Body of pancreas (tissue), 4 donors: ENCODE measurements around the gene PHF19. TPM values are rescaled to one million over a fixed set of nuclear protein-coding genes. Genes with fewer than 3 reads are reported as not detected.

Source experiments
- ATAC-seq: fragments of 150-250 bp; one replicate; pipeline ENCODE4 v1.9.1; 2016
- DNase-seq, 4 donors: peaks; one replicate each; pipeline ENCODE4 v3.0.0-alpha.2; 2019
- H3K27ac ChIP-seq, 4 donors: fragments of 200-600 bp; sonication (generic); 1 replicate in 3 of 4; 2 replicates in 1 of 4; pipeline versions ENCODE4 v1.5.1 to v1.6.1; 2016 to 2019; ENCODE audit warnings: mild to moderate bottlenecking in 1 of 4, mixed read lengths in 1 of 4, moderate library complexity in 1 of 4
- H3K27me3 ChIP-seq, 2 donors: fragments of 200-600 bp; sonication (generic); one replicate each; pipeline ENCODE4 v1.6.0; 2016; ENCODE audit warnings: mild to moderate bottlenecking in 1 of 2
- H3K36me3 ChIP-seq, 2 donors: fragments of 200-600 bp; sonication (generic); replicated peaks in 1 of 2; 2 replicates each; pipeline ENCODE4 v1.5.1; 2016; ENCODE audit warnings: low read depth in 2 of 2; ENCODE audit not compliant: insufficient read depth in 1 of 2
- H3K4me1 ChIP-seq: fragments of 200-600 bp; sonication (generic); one replicate; pipeline ENCODE4 v1.6.0; 2016
- H3K4me3 ChIP-seq, 2 donors: fragments of 200-600 bp; sonication (generic); 1 replicate in 1 of 2; 2 replicates in 1 of 2; pipeline ENCODE4 v1.5.1; 2016 to 2019
- H3K9me3 ChIP-seq, 3 donors: fragments of 200-600 bp; sonication (generic); 1 replicate in 2 of 3; 2 replicates in 1 of 3; pipeline ENCODE4 v1.5.1; 2016
- POLR2A ChIP-seq, 3 donors: fragments of 450-650 bp; IDR thresholded peaks; one replicate each; pipeline ENCODE4 v1.6.1; 2016; ENCODE audit warnings: antibody characterized with exemption in 3 of 3, mild to moderate bottlenecking in 2 of 3
- intact Hi-C: fragments of 100-400 bp; cut with DNase I; formaldehyde crosslinking; loops from one replicate; pipeline ENCODE4 v1.15.1; 2023
- total RNA-seq, 2 donors: library from RNA; depleted of rRNA; stranded (reverse); fragments of >200 nt; gene quantifications; one replicate each; pipeline ENCODE4 v1.1.0, GENCODE V29; 2016
- TF ChIP-seq, protein P1 (sequence below), 7 experiments: fragments of 450-650 bp in 4 of 7; fragments of 200-600 bp in 3 of 7; sonication (generic) in 3 of 7; IDR thresholded peaks; one replicate each; pipeline ENCODE4 v1.5.1; 2016 to 2019; ENCODE audit warnings: antibody characterized with exemption in 7 of 7

PHF19 gene
- total RNA-seq, 2 donors from 2014 or later: 5.4 to 6.9 TPM

DNA sequence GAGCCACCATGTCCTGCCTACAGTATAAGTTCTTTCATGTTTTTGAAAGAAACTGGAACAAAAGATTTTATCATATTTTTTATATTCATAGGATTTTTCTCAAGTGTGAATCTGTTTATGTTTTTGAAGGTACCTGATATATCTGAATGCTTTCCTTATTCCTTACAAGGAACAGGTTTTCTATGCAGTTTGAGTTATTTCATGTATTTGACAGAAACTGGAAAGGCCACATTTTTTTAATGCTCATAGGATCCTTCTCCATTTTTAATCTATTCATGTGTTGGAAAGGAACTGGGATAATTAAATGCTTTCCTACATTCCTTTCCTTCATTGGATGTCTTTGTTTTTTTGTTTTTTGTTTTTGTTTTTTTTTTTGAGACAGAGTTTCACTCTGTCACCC lies 68.1 kb downstream of the PHF19 start:
- Histone ChIP-seq H3K36me3 (no peaks in the 10 kb centered on the region), H3K4me3 (no peak overlapping the region), H3K27me3 (no peaks in the 10 kb centered on the region), H3K9me3 (peaks cover 0 to 4% (median 0%) of the 10 kb centered on the region in 3 donors), H3K4me1 (no peaks in the 10 kb centered on the region), H3K27ac (no peak overlapping the region)
- intact Hi-C loops: no loop called here
- DNase-seq (no peak), ATAC-seq (no peak)
- TF ChIP-seq POLR2A (IDR thresholded peaks at IDR 0.05): no peak
- TF ChIP-seq, protein P1, sequence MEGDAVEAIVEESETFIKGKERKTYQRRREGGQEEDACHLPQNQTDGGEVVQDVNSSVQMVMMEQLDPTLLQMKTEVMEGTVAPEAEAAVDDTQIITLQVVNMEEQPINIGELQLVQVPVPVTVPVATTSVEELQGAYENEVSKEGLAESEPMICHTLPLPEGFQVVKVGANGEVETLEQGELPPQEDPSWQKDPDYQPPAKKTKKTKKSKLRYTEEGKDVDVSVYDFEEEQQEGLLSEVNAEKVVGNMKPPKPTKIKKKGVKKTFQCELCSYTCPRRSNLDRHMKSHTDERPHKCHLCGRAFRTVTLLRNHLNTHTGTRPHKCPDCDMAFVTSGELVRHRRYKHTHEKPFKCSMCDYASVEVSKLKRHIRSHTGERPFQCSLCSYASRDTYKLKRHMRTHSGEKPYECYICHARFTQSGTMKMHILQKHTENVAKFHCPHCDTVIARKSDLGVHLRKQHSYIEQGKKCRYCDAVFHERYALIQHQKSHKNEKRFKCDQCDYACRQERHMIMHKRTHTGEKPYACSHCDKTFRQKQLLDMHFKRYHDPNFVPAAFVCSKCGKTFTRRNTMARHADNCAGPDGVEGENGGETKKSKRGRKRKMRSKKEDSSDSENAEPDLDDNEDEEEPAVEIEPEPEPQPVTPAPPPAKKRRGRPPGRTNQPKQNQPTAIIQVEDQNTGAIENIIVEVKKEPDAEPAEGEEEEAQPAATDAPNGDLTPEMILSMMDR (IDR thresholded peaks at IDR 0.05): no peak

DNA sequence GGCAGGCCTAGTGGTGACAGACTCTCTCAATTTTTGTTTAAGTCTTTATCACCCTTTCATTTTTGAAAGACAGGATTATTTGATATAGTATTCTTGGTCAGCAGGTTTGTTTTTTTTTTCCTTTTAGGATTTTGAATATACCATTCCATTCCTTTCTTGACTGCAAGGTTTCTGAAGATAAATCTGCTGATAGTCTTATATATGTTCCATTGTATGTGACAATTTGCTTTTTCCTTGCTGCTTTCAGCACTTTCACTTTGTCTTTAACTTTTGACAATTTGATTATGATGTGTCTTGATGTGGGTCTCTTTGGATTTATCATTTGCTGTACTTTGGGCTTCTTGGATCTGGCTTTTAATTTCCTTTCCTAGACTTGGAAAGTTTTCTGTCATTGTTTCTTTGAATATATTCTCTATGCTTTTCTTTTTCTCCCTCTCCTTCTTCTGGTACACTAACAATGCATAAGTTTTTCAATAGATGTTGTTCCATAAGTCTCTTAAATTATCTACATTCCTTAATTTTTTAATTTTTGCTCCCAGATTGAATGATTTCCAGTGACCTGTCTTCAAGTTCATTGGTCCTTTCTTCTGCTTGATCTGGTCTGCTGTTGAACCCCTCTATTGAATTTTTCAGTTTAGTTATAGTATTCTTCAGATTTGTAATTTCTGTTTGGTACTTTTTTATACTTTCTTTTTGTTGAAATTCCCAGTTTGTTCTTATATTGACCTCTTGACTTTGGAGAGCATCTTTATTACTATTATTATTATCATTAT lies 69.2 kb downstream of the PHF19 start:
- Histone ChIP-seq H3K36me3 (no peaks in the 10 kb centered on the region), H3K4me3 (no peak overlapping the region), H3K27me3 (no peaks in the 10 kb centered on the region), H3K9me3 (peaks cover 0 to 4% (median 0%) of the 10 kb centered on the region in 3 donors), H3K27ac (no peak overlapping the region), H3K4me1 (no peaks in the 10 kb centered on the region)
- no peak for ATAC-seq
- DNase-seq: no peak
- intact Hi-C loops: no loop called here
- TF ChIP-seq, protein P1 (IDR thresholded peaks at IDR 0.05): no peak
- TF ChIP-seq POLR2A (IDR thresholded peaks at IDR 0.05): no peak

Other genes starting within 250 kb of the PHF19 start
- gene MEGF9, start 162.7 kb downstream of the PHF19 start, total RNA-seq: 1 to 10 TPM; 9.6 to 9.9 TPM
- gene FBXW2, start 83.8 kb downstream of the PHF19 start, total RNA-seq: 10 to 100 TPM; 16.6 to 19.1 TPM
- gene PSMD5, start 34.3 kb downstream of the PHF19 start, total RNA-seq: 10 to 100 TPM; 20.8 to 31.0 TPM
- 1 to 10 TPM; 4.4 to 8.2 TPM for gene TRAF1, start 49.6 kb upstream of the PHF19 start, total RNA-seq
- 10 to 100 TPM in 1 of 2 donors, 1 to 10 TPM in 1; 7.3 to 16.1 TPM for gene C5, start 173.1 kb upstream of the PHF19 start, total RNA-seq
- gene CNTRL, start 197.8 kb upstream of the PHF19 start, total RNA-seq: 10 to 100 TPM; 16.1 to 20.8 TPM